Nucleus accumbens (tissue), 56 donors: ENCODE measurements around the gene DCXR.

Experiments
- DNase-seq, 56 donors: peaks; one replicate each; lab custom pipeline; 2025; lab: John Stamatoyannopoulos, UW

DCXR gene

GRCh38 chr17:82015311-82015971 lies 22.1 kb downstream of the DCXR start:
- no peak for DNase-seq

GRCh38 chr17:82014971-82015310 lies 22.6 kb downstream of the DCXR start:
- DNase-seq: no peak

- DNase-seq: peak in 30 of 56 donors; percentile 13 to 75 (median 38)
Measured at GRCh38 chr17:82014432-82014831, 23.1 kb downstream of the DCXR start.

- no peak for DNase-seq
Measured at GRCh38 chr17:82013772-82014321, 23.6 kb downstream of the DCXR start.

- peak in 24 of 56 donors; percentile 9 to 70 (median 34) for DNase-seq
Measured at GRCh38 chr17:82013341-82013740, 24.2 kb downstream of the DCXR start.

GRCh38 chr17:82012640-82013295 lies 24.7 kb downstream of the DCXR start:
- DNase-seq: no peak

- no peak for DNase-seq
Measured at GRCh38 chr17:82012261-82012639, 25.2 kb downstream of the DCXR start.

- no peak for DNase-seq
Measured at GRCh38 chr17:82011617-82012187, 25.8 kb downstream of the DCXR start.

- no peak for DNase-seq
Measured at GRCh38 chr17:82010575-82011525, 26.6 kb downstream of the DCXR start.

- DNase-seq: no peak
Measured at GRCh38 chr17:82009413-82009812, 28.1 kb downstream of the DCXR start.

- DNase-seq: peak in 3 of 56 donors; percentile 8 to 33 (median 31)
Measured at GRCh38 chr17:82008941-82009405, 28.5 kb downstream of the DCXR start.

- no peak for DNase-seq
Measured at GRCh38 chr17:82008258-82008940, 29.1 kb downstream of the DCXR start.

GRCh38 chr17:82007495-82008257 lies 29.8 kb downstream of the DCXR start:
- DNase-seq: peak in 3 of 56 donors; percentile 14 to 32 (median 15)

GRCh38 chr17:82007228-82007494 lies 30.3 kb downstream of the DCXR start:
- DNase-seq: no peak

- peak in 26 of 56 donors; percentile 11 to 65 (median 27) for DNase-seq
Measured at GRCh38 chr17:82006468-82007227, 30.8 kb downstream of the DCXR start.

- no peak for DNase-seq
Measured at GRCh38 chr17:82005701-82006348, 31.7 kb downstream of the DCXR start.

- DNase-seq: no peak
Measured at GRCh38 chr17:82004517-82005455, 32.7 kb downstream of the DCXR start.
